ENCODE results near the gene HBA1. TPM values are rescaled to one million over a fixed set of nuclear protein-coding genes. Genes with fewer than 3 reads are reported as not detected.

HBA1 gene
- total RNA-seq, 2 experiments from 2014 or later: not detected

DNA sequence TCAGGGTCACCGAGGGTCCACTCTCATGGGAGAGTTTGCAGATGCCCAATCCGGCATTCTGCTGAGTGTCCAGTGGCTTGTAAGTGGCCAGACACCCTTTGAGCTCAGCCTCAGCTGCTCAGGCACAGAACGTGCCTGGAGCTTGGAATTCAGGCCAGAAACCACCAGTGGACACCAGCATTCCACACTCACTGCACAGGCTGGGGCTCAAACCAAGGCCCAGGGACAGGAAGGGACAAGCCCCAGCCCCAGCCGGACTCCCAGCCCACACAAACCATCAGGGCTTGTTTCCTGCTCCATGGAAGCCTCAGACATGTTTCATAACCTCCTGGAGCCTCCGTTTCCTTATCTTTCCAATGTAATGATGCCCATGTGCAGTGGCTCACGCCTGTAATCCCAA, 33.0 kb upstream of the HBA1 start:
- intact Hi-C loops (cut with micrococcal nuclease; ENCODE audit: unreplicated experiment): no loop called here
- H3K9me2 ChIP-seq (ENCODE audit: insufficient read depth, low read length): no peaks in the 10 kb centered on the region
- no peak overlapping the region for H3K4me3 ChIP-seq (ENCODE audit: low read depth, low read length, poor library complexity, severe bottlenecking)
- ChIA-PET CTCF (ENCODE audit: unreplicated experiment) (no interaction called here), POLR2A (no interaction called here)
- TF ChIP-seq, protein P1, sequence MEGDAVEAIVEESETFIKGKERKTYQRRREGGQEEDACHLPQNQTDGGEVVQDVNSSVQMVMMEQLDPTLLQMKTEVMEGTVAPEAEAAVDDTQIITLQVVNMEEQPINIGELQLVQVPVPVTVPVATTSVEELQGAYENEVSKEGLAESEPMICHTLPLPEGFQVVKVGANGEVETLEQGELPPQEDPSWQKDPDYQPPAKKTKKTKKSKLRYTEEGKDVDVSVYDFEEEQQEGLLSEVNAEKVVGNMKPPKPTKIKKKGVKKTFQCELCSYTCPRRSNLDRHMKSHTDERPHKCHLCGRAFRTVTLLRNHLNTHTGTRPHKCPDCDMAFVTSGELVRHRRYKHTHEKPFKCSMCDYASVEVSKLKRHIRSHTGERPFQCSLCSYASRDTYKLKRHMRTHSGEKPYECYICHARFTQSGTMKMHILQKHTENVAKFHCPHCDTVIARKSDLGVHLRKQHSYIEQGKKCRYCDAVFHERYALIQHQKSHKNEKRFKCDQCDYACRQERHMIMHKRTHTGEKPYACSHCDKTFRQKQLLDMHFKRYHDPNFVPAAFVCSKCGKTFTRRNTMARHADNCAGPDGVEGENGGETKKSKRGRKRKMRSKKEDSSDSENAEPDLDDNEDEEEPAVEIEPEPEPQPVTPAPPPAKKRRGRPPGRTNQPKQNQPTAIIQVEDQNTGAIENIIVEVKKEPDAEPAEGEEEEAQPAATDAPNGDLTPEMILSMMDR (conservative IDR thresholded peaks at IDR 0.05; ENCODE audit: low read length): no peak
- TF ChIP-seq EZH2phosphoT487 (IDR thresholded peaks at IDR 0.05; ENCODE audit: borderline replicate concordance, low read depth, low read length): no peak
- DNase-seq (ENCODE audit: low spot score): no peak
- no peaks in the 10 kb centered on the region for H4K20me1 ChIP-seq (ENCODE audit: insufficient read depth, low read length)
- BruUV-seq (replicated peaks): no TSS peak
- no peaks in the 10 kb centered on the region for H3K79me2 ChIP-seq (ENCODE audit: insufficient read depth, low read depth, low read length)
- H3K9me3 ChIP-seq (ENCODE audit: low read length): no peaks in the 10 kb centered on the region
- no peaks in the 10 kb centered on the region for H3K4me1 ChIP-seq (ENCODE audit: insufficient read depth, low read length, poor library complexity, severe bottlenecking)
- no peaks in the 10 kb centered on the region for H3K36me3 ChIP-seq (ENCODE audit: insufficient read depth, low read length)
- no peak overlapping the region for H2AFZ ChIP-seq (ENCODE audit: low read length)
- no peak overlapping the region for H3K27ac ChIP-seq (ENCODE audit: low read depth, low read length, poor library complexity, severe bottlenecking)
- H3K4me2 ChIP-seq (ENCODE audit: low read length): no peak overlapping the region

DNA sequence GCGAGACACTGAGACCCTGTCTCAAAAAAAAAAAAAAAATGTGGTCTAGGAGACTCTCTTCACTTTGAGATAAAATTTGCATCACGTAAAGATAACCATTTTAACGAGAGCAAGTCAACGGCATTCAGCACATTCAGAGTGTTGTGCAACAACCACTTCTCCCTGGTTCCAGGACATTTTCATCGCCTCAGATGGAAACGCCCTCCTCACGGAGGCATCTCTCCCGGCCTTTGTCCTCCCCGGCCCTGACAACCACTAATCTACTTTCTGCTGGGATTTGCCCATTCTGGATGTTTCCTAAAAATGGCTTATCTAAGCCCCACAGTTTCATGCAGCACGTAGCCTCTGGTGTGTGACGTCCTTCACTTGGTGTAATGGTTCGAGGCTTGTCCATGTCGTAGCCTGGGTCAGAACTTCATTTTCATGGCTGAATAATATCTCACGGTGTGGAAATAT, 31.7 kb upstream of the HBA1 start:
- DNase-seq (ENCODE audit: low spot score): no peak
- no TSS peak for BruUV-seq (replicated peaks)
- no peak overlapping the region for H3K4me3 ChIP-seq (ENCODE audit: low read depth, low read length, poor library complexity, severe bottlenecking)

DNA sequence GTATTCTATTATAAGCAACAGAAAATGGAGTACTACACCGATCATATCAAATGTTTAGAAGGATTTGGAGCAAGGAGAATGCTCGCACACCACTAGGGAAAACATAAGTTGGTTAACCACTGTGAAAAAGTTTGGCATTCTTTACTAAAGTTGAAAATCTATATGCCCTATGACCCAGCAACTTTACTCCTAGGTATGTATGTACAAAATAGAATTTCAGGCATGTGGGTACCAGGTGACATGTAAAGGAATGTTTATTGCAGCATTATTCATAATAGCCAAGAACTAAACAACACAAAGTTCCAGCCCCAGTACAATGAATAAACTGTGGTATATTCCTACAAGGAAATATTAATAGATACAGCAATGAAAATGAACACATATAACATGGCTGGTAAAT, 29.8 kb upstream of the HBA1 start:
- no peaks in the 10 kb centered on the region for H3K4me1 ChIP-seq (ENCODE audit: insufficient read depth, low read length, poor library complexity, severe bottlenecking)
- intact Hi-C loops (cut with micrococcal nuclease; ENCODE audit: unreplicated experiment): no loop called here
- CTCF ChIA-PET (ENCODE audit: unreplicated experiment): no interaction called here
- H2AFZ ChIP-seq (ENCODE audit: low read length): no peak overlapping the region
- no peak overlapping the region for H3K27ac ChIP-seq (ENCODE audit: low read depth, low read length, poor library complexity, severe bottlenecking)
- TF ChIP-seq EZH2phosphoT487 (IDR thresholded peaks at IDR 0.05; ENCODE audit: borderline replicate concordance, low read depth, low read length): no peak
- TF ChIP-seq, protein P1 (conservative IDR thresholded peaks at IDR 0.05; ENCODE audit: low read length): no peak
- POLR2A ChIA-PET: no interaction called here
- no peaks in the 10 kb centered on the region for H4K20me1 ChIP-seq (ENCODE audit: insufficient read depth, low read length)
- H3K9me3 ChIP-seq (ENCODE audit: low read length): no peaks in the 10 kb centered on the region
- H3K4me2 ChIP-seq (ENCODE audit: low read length): no peak overlapping the region
- no peak for DNase-seq (ENCODE audit: low spot score)
- no peaks in the 10 kb centered on the region for H3K9me2 ChIP-seq (ENCODE audit: insufficient read depth, low read length)
- no peak overlapping the region for H3K4me3 ChIP-seq (ENCODE audit: low read depth, low read length, poor library complexity, severe bottlenecking)
- no peaks in the 10 kb centered on the region for H3K36me3 ChIP-seq (ENCODE audit: insufficient read depth, low read length)
- no TSS peak for BruUV-seq (replicated peaks)
- H3K79me2 ChIP-seq (ENCODE audit: insufficient read depth, low read depth, low read length): no peaks in the 10 kb centered on the region

More for the DNA sequence above, 31.7 kb upstream of the HBA1 start:
- H3K36me3 ChIP-seq (ENCODE audit: insufficient read depth, low read length): no peaks in the 10 kb centered on the region
- H3K27ac ChIP-seq (ENCODE audit: low read depth, low read length, poor library complexity, severe bottlenecking): no peak overlapping the region
- H3K4me2 ChIP-seq (ENCODE audit: low read length): no peak overlapping the region
- no peaks in the 10 kb centered on the region for H3K4me1 ChIP-seq (ENCODE audit: insufficient read depth, low read length, poor library complexity, severe bottlenecking)
- CTCF ChIA-PET (ENCODE audit: unreplicated experiment): no interaction called here
- no peak overlapping the region for H2AFZ ChIP-seq (ENCODE audit: low read length)
- no peaks in the 10 kb centered on the region for H3K9me2 ChIP-seq (ENCODE audit: insufficient read depth, low read length)
- no peaks in the 10 kb centered on the region for H4K20me1 ChIP-seq (ENCODE audit: insufficient read depth, low read length)
- no peaks in the 10 kb centered on the region for H3K9me3 ChIP-seq (ENCODE audit: low read length)
- no peaks in the 10 kb centered on the region for H3K79me2 ChIP-seq (ENCODE audit: insufficient read depth, low read depth, low read length)
- TF ChIP-seq, protein P1 (conservative IDR thresholded peaks at IDR 0.05; ENCODE audit: low read length): no peak
- TF ChIP-seq EZH2phosphoT487 (IDR thresholded peaks at IDR 0.05; ENCODE audit: borderline replicate concordance, low read depth, low read length): no peak
- intact Hi-C loops (cut with micrococcal nuclease; ENCODE audit: unreplicated experiment): no loop called here
- POLR2A ChIA-PET: no interaction called here
